T-helper 2 cell treated with Interferon-gamma antibody and Interleukin-4, amounts not matched to agents 5 μg/mL and 100 μg/mL, for 36 hours (primary cell): Measurements from ENCODE around the gene MEIS1.

Experiments used
- DNase-seq: peaks from one replicate; pipeline ENCODE4 v3.0.0; 2021; ENCODE audit warnings: low spot score
- H3K27ac Mint-ChIP-seq: one replicate; pipeline ENCODE4 v1.8.0; 2021; ENCODE audit warnings: mild to moderate bottlenecking, mixed read lengths
- H3K27me3 Mint-ChIP-seq: one replicate; pipeline ENCODE4 v1.8.0; 2021; ENCODE audit warnings: low read depth, mixed read lengths
- H3K36me3 Mint-ChIP-seq: one replicate; pipeline ENCODE4 v1.8.0; 2021; ENCODE audit warnings: low read depth, mixed read lengths
- H3K4me1 Mint-ChIP-seq: one replicate; pipeline ENCODE4 v1.8.0; 2021; ENCODE audit warnings: low read depth, mixed read lengths
- H3K4me3 Mint-ChIP-seq: one replicate; pipeline ENCODE4 v1.8.0; 2022; ENCODE audit warnings: mild to moderate bottlenecking, moderate library complexity, mixed read lengths
- H3K9me3 Mint-ChIP-seq: one replicate; pipeline ENCODE4 v1.8.0; 2021; ENCODE audit warnings: mixed read lengths

Gene MEIS1

DNA sequence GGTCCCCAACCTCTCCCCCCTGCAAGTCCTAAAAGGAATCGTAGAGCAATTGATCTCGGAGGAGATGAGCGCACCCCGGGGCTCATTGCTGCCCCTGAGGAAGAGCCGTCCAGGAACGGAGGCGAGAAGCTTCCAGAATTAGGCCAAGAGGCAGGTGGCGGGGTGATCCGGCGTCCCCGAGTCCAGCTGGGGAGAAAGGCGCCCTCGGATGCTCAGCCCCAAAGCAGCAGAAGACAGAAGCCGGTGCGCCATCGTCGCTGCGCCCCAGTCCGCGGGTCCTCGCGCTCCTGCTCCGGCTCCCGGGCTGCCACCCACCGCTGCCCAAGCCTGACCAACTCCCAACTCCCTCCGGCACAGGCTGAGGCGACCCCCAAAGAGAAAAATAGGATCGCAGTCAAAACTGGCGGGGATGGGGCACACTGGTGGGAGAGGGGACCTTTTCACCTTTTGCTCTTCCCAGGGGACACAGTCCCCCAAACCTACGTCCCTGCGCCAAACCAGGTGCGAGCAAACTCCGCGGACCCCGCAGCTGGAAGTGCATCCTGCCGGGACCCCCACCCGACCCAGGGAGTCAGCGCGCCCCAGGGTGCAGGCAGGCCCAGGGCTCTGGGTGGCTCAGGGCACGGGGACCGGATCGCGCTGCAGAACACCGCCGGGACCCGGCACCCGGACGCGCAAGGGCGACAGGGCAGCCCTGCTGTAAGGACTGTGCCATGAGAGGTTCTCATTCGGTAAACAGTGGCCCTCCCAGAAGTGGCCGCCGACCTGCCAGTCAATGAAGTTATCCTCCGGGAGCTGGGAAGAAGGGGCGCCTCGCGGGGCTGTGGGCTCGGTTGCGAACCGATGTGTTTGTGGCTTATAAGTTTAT is 8.4 kb upstream of the MEIS1 start:
- no peaks in the 10 kb centered on the region for H3K36me3 Mint-ChIP-seq
- H3K4me1 Mint-ChIP-seq: no peaks in the 10 kb centered on the region
- H3K27me3 Mint-ChIP-seq: peaks cover 52% of the 10 kb centered on the region
- H3K9me3 Mint-ChIP-seq: no peaks in the 10 kb centered on the region
- no peak overlapping the region for H3K4me3 Mint-ChIP-seq
- DNase-seq: no peak
- H3K27ac Mint-ChIP-seq: no peak overlapping the region

DNA sequence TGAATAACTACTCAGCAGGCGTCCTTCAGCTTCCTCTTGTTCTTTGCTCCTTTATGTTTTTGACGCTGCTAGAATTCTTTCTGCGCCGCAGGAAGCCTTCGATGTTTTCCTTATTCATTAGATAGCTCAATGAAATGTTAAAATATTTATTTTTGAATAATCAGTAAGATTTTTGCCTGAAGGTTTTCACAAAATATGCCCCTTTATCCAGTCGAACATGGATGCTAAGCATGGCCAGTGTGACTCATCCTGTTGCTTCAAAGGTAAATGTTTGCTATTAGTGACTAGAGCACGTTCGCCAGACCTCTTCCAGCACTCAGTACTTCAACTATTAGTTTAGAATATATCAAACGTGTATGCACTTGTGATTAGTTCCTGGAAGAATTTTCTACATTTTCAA is 7.6 kb upstream of the MEIS1 start:
- Mint-ChIP-seq H3K27ac (no peak overlapping the region), H3K27me3 (peaks cover 60% of the 10 kb centered on the region), H3K36me3 (no peaks in the 10 kb centered on the region), H3K4me3 (no peak overlapping the region), H3K9me3 (no peaks in the 10 kb centered on the region), H3K4me1 (no peaks in the 10 kb centered on the region)
- no peak for DNase-seq

DNA sequence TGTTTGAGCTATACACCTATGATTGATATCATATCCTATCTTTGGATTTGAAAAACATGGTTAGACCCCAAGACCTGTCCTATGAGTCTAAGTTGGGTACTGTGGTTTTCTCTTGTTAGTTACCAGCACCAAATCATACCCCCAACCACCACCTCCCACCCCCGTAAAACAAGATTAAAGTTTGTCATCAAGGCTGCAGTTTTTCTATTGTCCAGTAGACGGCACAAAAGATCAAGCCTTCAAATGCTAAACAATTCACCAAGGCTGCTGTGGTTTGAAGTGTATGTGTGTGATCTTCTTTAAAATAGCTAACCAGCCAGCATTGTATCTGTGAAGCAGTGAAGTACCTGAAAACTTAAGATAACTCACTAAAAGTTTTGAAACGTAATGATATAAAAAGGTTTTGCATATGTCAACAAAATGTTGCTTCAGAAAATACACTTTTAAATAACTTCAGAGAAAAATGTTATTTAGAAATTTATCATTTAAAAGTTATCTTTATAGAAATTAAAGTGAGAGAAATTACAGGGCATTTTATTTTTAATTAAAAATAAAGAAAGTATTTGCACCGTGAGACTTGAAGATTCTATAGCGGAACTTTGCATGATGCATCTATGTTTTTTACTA is 5.8 kb upstream of the MEIS1 start:
- peaks cover 4% of the 10 kb centered on the region for H3K4me1 Mint-ChIP-seq
- no peaks in the 10 kb centered on the region for H3K9me3 Mint-ChIP-seq
- H3K36me3 Mint-ChIP-seq: no peaks in the 10 kb centered on the region
- H3K27me3 Mint-ChIP-seq: peaks cover 73% of the 10 kb centered on the region
- no peak for DNase-seq
- no peak overlapping the region for H3K27ac Mint-ChIP-seq
- H3K4me3 Mint-ChIP-seq: no peak overlapping the region

DNA sequence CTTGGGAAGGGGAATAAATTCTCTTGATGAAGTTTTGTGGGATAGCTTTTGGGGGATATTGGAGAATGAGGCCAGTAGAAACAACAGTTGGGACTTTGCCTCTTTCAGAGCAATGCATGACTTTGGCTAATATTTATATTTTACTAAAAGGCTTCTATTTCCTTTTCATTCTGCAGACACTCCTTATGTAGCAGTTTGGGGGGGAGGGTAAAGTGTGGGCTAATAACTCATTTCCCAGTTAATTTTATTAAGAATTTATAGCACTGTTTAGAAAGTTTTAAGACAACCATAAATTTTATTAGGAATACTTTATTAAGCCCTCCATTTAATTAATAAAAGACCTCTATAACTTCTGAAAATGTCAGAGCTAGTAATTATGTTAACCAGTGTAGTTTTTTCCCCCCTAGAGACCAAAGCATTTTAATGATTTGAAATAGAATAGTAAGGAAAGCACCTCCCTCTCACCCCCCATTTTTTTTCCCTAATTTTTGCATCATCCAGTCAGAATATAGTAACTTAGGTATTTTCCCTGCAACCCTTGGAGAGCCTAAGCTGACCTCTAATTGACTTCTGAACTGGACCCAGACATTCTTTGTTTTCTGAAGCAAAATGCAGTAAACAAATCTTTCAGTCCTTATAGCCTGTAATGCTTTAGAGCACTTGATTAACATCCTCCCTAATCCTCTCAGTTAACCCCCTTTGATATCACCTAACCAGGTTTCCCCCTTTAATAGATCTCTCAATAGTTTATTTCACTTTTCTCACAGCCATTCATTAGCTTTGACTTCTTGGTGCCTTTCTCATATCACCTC is 5.0 kb upstream of the MEIS1 start:
- H3K4me1 Mint-ChIP-seq: peaks cover 8% of the 10 kb centered on the region
- no peaks in the 10 kb centered on the region for H3K9me3 Mint-ChIP-seq
- no peak for DNase-seq
- H3K27me3 Mint-ChIP-seq: peaks cover 77% of the 10 kb centered on the region
- H3K4me3 Mint-ChIP-seq: no peak overlapping the region
- H3K27ac Mint-ChIP-seq: no peak overlapping the region
- H3K36me3 Mint-ChIP-seq: no peaks in the 10 kb centered on the region

DNA sequence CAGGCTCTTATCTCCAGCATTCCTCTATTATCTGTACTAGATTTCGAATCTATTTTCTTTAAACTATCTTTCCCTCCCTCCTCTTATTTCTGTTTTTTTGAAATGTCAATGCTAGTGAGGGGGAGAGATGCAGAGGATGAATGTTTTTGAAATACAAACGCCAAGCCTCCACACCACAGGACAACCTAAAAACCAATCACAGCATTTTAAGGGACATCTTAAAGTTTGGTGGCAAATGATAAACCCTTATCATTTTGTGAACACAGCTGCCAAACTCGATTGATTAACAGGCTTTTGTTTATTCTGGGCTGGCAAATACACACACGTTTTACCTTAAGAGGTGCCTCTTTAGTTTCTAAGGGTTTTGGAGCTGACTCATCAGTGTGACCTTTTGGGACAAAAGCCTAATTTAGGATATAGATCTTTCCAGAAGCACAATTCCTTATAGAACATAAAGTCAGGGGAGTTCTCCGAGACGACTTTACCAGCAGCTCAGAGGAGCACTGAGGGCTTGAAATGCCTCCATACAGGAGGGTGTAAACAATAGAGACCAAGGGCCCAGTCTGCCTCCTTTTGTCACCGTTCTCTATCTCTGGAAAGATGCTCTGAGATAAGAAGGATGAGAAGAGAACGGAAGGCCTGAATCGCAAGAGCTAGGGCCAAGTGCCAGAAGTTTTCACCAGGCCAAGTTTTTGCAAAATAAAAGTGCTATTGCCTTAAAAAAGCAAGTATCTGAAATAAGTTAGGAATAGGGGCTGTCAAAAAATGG is 4.2 kb upstream of the MEIS1 start:
- no peak overlapping the region for H3K27ac Mint-ChIP-seq
- H3K4me3 Mint-ChIP-seq: no peak overlapping the region
- DNase-seq: no peak
- H3K36me3 Mint-ChIP-seq: no peaks in the 10 kb centered on the region
- H3K27me3 Mint-ChIP-seq: peaks cover 77% of the 10 kb centered on the region
- no peaks in the 10 kb centered on the region for H3K9me3 Mint-ChIP-seq
- H3K4me1 Mint-ChIP-seq: peaks cover 16% of the 10 kb centered on the region

DNA sequence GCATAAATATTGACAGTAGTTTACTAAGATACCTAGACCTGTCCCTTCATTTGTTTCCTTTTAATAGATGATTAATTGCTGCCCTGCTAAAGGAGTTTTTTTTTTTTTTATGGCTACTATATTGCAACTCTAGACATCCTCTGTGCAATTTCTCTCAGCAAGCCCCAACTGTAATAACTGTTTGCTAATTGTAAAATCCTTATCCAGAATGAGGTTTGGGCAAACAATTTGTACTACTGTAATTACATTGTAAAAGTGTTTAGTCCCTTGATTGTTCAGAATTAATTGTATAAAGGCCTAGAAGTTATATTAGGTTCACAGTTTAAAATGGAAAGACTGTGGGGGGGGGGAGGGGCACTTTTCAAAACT is 3.7 kb upstream of the MEIS1 start:
- H3K4me3 Mint-ChIP-seq: no peak overlapping the region
- H3K4me1 Mint-ChIP-seq: peaks cover 17% of the 10 kb centered on the region
- H3K27ac Mint-ChIP-seq: no peak overlapping the region
- H3K27me3 Mint-ChIP-seq: peaks cover 78% of the 10 kb centered on the region
- no peak for DNase-seq
- H3K36me3 Mint-ChIP-seq: no peaks in the 10 kb centered on the region
- no peaks in the 10 kb centered on the region for H3K9me3 Mint-ChIP-seq

DNA sequence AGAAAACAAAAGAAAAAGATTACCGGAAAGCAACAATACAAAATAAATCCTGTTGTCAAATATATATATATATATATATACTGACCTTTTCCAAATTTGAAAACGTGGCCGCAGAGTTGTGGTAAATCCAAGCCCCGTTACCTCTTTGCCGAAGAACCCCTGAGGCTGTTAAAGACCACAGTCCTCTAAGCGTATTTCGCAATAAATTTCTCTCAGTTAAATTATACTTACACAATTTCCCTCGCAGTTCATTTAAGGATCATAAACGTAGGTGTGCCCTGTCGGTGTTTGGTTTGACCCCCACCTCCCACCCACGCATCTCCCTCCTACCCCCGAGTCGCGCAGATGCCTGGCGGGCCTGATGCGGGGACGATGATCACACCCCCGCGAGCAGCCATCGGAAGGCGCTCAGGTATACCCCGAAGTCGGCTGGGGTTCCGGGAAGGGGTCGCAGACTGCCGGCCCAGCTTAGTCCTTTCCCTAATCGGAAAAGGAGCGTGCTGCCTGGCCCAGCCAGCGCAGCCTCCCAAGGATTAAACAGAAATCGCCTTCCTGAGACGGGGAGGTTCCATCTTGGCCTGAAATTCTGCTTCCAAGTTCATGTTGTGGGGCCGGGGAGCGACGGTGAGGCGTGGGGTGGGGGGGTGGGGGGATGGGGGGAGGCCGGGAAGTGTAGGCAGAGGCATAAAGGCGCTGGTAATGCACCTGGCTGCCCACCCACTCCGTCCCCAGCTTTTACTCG is 2.9 kb upstream of the MEIS1 start:
- no peak overlapping the region for H3K27ac Mint-ChIP-seq
- peaks cover 84% of the 10 kb centered on the region for H3K27me3 Mint-ChIP-seq
- no peak for DNase-seq
- H3K36me3 Mint-ChIP-seq: no peaks in the 10 kb centered on the region
- H3K4me1 Mint-ChIP-seq: peaks cover 17% of the 10 kb centered on the region
- H3K4me3 Mint-ChIP-seq: peak overlapping the region; percentile 13
- no peaks in the 10 kb centered on the region for H3K9me3 Mint-ChIP-seq

DNA sequence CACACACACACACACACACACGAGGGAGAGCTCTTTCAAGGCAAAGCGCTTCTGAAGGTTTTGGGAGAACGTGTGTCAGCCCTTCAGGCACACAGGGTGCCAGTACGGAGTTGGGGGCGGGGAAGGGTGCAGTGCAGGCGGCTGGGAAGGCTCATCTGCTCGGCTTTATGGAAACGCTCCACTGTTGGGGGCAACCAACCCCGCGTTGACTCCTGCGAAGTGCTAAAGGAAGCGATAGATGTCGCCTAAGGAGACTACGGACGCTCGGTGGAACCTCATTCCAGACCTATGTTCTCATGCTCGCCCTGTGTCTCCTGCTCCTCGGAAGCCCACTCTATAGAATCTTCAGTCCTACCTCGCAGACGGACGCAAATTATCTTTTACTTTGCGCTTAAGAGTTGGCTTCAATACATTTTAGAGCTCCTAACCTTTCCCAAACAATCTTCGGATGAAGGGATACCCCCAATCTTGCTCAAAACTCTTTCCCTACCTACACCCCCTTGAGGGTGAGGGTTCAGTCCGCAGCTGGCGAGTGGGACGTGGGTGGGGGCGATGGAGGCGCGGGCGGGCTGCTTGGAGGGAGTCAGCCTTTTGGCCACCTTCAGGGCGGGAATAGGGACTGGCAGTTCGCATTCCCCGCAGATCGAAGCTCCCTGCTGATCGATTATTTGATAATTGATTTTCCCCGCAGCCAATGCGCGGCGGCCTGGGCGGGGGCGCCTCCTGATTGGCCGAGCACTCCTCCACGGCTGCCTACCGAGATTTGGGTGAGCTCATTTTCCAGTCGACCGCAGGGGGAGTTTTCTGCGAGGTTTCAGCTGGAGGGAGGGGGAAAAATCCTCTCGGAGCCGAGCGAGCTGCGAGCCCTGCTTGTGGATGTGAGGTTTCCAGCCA is 1.9 kb upstream of the MEIS1 start:
- no peak for DNase-seq
- Mint-ChIP-seq H3K27ac (no peak overlapping the region), H3K36me3 (no peaks in the 10 kb centered on the region), H3K4me1 (peaks cover 17% of the 10 kb centered on the region), H3K27me3 (peaks cover 86% of the 10 kb centered on the region), H3K9me3 (no peaks in the 10 kb centered on the region), H3K4me3 (peak overlapping the region; percentile 80)

DNA sequence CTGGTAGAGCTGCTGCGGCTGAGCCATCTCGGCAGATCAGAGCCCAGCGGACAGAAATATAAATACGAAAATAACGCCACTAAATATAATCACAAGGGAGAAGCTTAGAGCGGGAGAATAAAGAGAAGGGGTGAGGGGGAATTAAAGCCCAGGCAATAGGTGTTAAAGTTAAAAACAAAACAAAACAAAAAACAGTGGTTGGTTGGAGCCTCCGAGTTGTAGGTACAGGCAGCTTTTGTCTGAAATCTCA is 1.3 kb upstream of the MEIS1 start:
- no peak for DNase-seq
- H3K4me1 Mint-ChIP-seq: peaks cover 17% of the 10 kb centered on the region
- H3K36me3 Mint-ChIP-seq: no peaks in the 10 kb centered on the region
- H3K9me3 Mint-ChIP-seq: no peaks in the 10 kb centered on the region
- no peak overlapping the region for H3K27ac Mint-ChIP-seq
- H3K27me3 Mint-ChIP-seq: peaks cover 91% of the 10 kb centered on the region
- H3K4me3 Mint-ChIP-seq: peak overlapping the region; percentile 80

DNA sequence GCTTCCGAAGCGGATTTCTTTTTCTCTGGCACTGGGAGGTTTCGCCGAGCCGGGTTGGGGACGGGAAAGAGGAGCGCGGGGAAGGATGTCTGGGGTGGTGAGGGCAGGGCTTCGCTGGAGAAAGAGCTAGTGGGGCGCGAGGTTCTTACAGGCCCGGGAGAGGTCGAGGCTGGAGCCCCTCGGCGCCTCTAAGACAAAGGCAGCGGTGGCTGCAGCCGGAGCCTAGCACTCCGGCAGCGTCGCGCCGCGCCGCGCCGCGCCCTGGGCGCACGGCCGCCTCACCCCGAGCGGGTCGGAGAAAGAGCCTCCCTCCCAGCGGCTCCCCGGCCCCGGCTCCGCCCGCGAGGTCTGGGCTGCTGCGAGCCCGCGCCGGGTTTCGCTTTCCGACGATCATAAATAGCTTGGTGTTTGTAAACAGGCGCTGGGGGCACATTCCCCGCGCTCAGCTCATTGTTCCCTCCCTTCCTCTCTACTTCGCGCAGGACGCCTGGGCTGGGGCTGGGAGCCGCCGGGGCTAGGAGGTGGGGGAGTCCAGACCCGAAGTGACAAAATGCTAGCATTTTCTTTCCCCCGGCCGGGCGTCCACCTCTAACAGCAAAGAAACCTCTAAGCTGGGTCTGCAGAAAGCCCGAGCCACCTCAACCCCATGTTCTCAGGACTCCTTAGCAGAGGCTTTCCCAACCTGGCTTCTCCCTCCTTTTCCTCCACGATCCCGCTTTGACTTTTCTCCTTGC is 813 bp upstream of the MEIS1 start:
- H3K9me3 Mint-ChIP-seq: no peaks in the 10 kb centered on the region
- H3K27ac Mint-ChIP-seq: no peak overlapping the region
- peaks cover 92% of the 10 kb centered on the region for H3K27me3 Mint-ChIP-seq
- H3K4me1 Mint-ChIP-seq: peaks cover 17% of the 10 kb centered on the region
- no peak for DNase-seq
- H3K36me3 Mint-ChIP-seq: no peaks in the 10 kb centered on the region
- peak overlapping the region; percentile 80 for H3K4me3 Mint-ChIP-seq

DNA sequence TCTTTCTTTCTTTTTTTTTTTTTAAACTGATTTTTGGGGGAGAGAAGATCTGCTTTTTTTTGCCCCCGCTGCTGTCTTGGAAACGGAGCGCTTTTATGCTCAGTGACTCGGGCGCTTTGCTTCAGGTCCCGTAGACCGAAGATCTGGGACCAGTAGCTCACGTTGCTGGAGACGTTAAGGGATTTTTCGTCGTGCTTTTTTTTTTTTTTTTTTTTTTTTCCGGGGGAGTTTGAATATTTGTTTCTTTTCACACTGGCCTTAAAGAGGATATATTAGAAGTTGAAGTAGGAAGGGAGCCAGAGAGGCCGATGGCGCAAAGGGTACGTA is 587 bp downstream of the MEIS1 start:
- DNase-seq: no peak
- Mint-ChIP-seq H3K4me1 (peaks cover 20% of the 10 kb centered on the region), H3K9me3 (no peaks in the 10 kb centered on the region), H3K4me3 (peak overlapping the region; percentile 79), H3K27me3 (peaks cover 97% of the 10 kb centered on the region), H3K36me3 (peaks cover 1% of the 10 kb centered on the region), H3K27ac (no peak overlapping the region)

DNA sequence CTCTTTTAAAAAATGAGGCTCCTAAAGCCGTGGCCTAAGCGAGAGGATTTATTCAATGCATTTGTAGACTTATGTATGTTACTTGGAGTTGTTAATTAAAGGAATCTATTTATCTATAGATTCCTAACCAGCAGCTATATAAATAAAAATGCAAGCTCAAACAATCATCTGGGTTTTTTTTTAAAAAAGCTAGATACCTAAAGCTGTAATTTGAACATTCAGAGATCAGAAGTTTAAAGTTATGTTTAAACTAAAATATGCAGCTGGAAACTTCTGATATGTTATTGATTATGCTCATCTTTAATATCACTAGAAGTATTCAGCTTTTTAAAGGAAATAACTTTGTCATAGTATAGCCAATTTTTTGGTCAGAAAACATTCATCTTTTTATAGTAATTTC is 1.0 kb downstream of the MEIS1 start:
- Mint-ChIP-seq H3K27ac (no peak overlapping the region), H3K36me3 (peaks cover 1% of the 10 kb centered on the region), H3K27me3 (peaks cover 96% of the 10 kb centered on the region), H3K9me3 (no peaks in the 10 kb centered on the region), H3K4me1 (peaks cover 20% of the 10 kb centered on the region), H3K4me3 (peak overlapping the region; percentile 79)
- no peak for DNase-seq
